GM23338 (cell line): ENCODE measurements around the gene SSB. TPM values are rescaled to one million over a fixed set of nuclear protein-coding genes. Genes with fewer than 3 reads are reported as not detected.

Source experiments
- ATAC-seq: fragments of 200-7000 bp; cut with Tn5 transposase; 3 replicates; pipeline ENCODE4 v1.9.1; 2020
- DNase-seq: peaks from one replicate; pipeline ENCODE4 v3.0.0-alpha.2; 2015; ENCODE audit warnings: low spot score
- H2AFZ ChIP-seq: fragments of 200-600 bp; sonication (generic); 2 replicates; pipeline ENCODE4 v1.8.0; 2016; ENCODE audit warnings: antibody characterized with exemption, mild to moderate bottlenecking, moderate library complexity
- H3F3A ChIP-seq: fragments of 200-600 bp; sonication (generic); replicated peaks from 2 replicates; pipeline ENCODE4 v1.8.0; 2017; ENCODE audit warnings: antibody characterized with exemption, mixed run types, low read depth
- H3K27ac ChIP-seq: fragments of 200-600 bp; sonication (generic); 2 replicates; pipeline ENCODE4 v1.6.1; 2016; ENCODE audit warnings: low read depth
- H3K27me3 ChIP-seq: fragments of 200-600 bp; sonication (generic); 2 replicates; pipeline ENCODE4 v1.8.0; 2016; ENCODE audit warnings: mild to moderate bottlenecking, mixed run types, moderate library complexity; ENCODE audit not compliant: insufficient read depth
- H3K36me3 ChIP-seq: fragments of 200-600 bp; sonication (generic); 2 replicates; pipeline ENCODE4 v1.8.0; 2016; ENCODE audit warnings: mild to moderate bottlenecking; ENCODE audit not compliant: insufficient read depth
- H3K4me1 ChIP-seq: fragments of 200-600 bp; sonication (generic); 2 replicates; pipeline ENCODE4 v1.8.0; 2016; ENCODE audit warnings: mild to moderate bottlenecking, moderate library complexity; ENCODE audit not compliant: insufficient read depth
- H3K4me2 ChIP-seq: fragments of 200-600 bp; sonication (generic); 2 replicates; pipeline ENCODE4 v1.7.1; 2017; ENCODE audit warnings: mixed run types
- H3K4me3 ChIP-seq: fragments of 200-600 bp; sonication (generic); 2 replicates; pipeline ENCODE4 v1.6.1; 2016; ENCODE audit warnings: mixed run types
- H3K79me2 ChIP-seq: fragments of 200-600 bp; sonication (generic); replicated peaks from 2 replicates; pipeline ENCODE4 v1.8.0; 2017; ENCODE audit warnings: mild to moderate bottlenecking; ENCODE audit not compliant: insufficient read depth
- H3K9me2 ChIP-seq: fragments of 200-600 bp; sonication (generic); 2 replicates; pipeline ENCODE4 v1.8.0; 2017; ENCODE audit not compliant: insufficient read depth
- H4K20me1 ChIP-seq: fragments of 200-600 bp; sonication (generic); replicated peaks from 2 replicates; pipeline ENCODE4 v1.8.0; 2017; ENCODE audit warnings: mild to moderate bottlenecking; ENCODE audit not compliant: insufficient read depth
- H3K27ac Mint-ChIP-seq: 2 replicates; pipeline ENCODE4 v1.8.0; 2020; ENCODE audit warnings: inconsistent platforms, mild to moderate bottlenecking, moderate library complexity, mixed read lengths
- H3K27me3 Mint-ChIP-seq: 3 replicates; pipeline ENCODE4 v1.8.0; 2022; ENCODE audit warnings: low read depth, mild to moderate bottlenecking, moderate library complexity, mixed read lengths, inconsistent platforms; ENCODE audit not compliant: insufficient read depth, poor library complexity
- H3K36me3 Mint-ChIP-seq: 3 replicates; pipeline ENCODE4 v1.8.0; 2021; ENCODE audit warnings: low read depth, mild to moderate bottlenecking, inconsistent platforms, moderate library complexity, mixed read lengths
- H3K4me1 Mint-ChIP-seq: 3 replicates; pipeline ENCODE4 v1.8.0; 2020; ENCODE audit warnings: mild to moderate bottlenecking, inconsistent platforms, mixed read lengths
- H3K4me3 Mint-ChIP-seq: 3 replicates; pipeline ENCODE4 v1.8.0; 2021; ENCODE audit warnings: moderate library complexity, mild to moderate bottlenecking, inconsistent platforms, mixed read lengths
- H3K9me3 Mint-ChIP-seq: 3 replicates; pipeline ENCODE4 v1.8.0; 2020; ENCODE audit warnings: moderate library complexity, mild to moderate bottlenecking, inconsistent platforms, mixed read lengths
- CREB1 ChIP-seq: fragments of 250-450 bp; sonication (Bioruptor Pico); IDR thresholded peaks from 2 replicates; pipeline ENCODE4 v1.5.0; 2020; ENCODE audit warnings: low read depth, mild to moderate bottlenecking, moderate library complexity
- EZH2phosphoT487 ChIP-seq: fragments of 200-600 bp; sonication (generic); IDR thresholded peaks from one replicate; pipeline ENCODE4 v1.8.1; 2018; ENCODE audit warnings: antibody characterized with exemption; ENCODE audit not compliant: unreplicated experiment
- POLR2AphosphoS5 ChIP-seq: IDR thresholded peaks from 2 replicates; pipeline ENCODE4 v1.6.1; 2016; ENCODE audit warnings: antibody characterized with exemption, low read depth
- ZNF114 ChIP-seq: fragments of 250-450 bp; sonication (Bioruptor Pico); IDR thresholded peaks from 2 replicates; pipeline ENCODE4 v1.5.0; 2020; ENCODE audit warnings: mild to moderate bottlenecking, moderate library complexity
- polyA plus RNA-seq: library from polyadenylated mRNA; unstranded; fragments of >200 nt; fragmentation: Nextera tagmentation; extraction: Ambion mirVana; gene quantifications from 2 replicates; pipeline ENCODE4 v1.2.1, GENCODE V29; 2016
- total RNA-seq: library from RNA; depleted of rRNA; stranded (reverse); fragments of >200 nt; shearing (Covaris generic); gene quantifications from 2 replicates; pipeline ENCODE4 v1.2.3, GENCODE V29; 2014
- TF ChIP-seq, protein P1 (sequence below): IDR thresholded peaks from 2 replicates; pipeline ENCODE4 v1.6.1; 2016; ENCODE audit warnings: antibody characterized with exemption
- TF ChIP-seq, protein P2 (sequence below), 2 experiments: fragments of 200-600 bp in 1 of 2; sonication (generic) in 1 of 2; conservative IDR thresholded peaks; 2 replicates each; pipeline versions ENCODE4 v1.5.1 to v1.6.1; 2016 to 2017; ENCODE audit warnings: antibody characterized with exemption in 2 of 2, low read depth in 2 of 2, mild to moderate bottlenecking in 2 of 2, moderate library complexity in 1 of 2
- TF ChIP-seq, protein P3 (sequence below): IDR thresholded peaks from one replicate; pipeline ENCODE4 v1.6.1; 2018; ENCODE audit warnings: antibody characterized with exemption; ENCODE audit not compliant: unreplicated experiment

Gene SSB
- total and polyA plus RNA-seq, 2 experiments from 2014 or later, result 246 to 1,104 TPM

- no peak for TF ChIP-seq EZH2phosphoT487
- TF ChIP-seq POLR2AphosphoS5, result no peak
- TF ChIP-seq CREB1 (CRISPR knock-in tag), result no peak
- TF ChIP-seq, protein P1, sequence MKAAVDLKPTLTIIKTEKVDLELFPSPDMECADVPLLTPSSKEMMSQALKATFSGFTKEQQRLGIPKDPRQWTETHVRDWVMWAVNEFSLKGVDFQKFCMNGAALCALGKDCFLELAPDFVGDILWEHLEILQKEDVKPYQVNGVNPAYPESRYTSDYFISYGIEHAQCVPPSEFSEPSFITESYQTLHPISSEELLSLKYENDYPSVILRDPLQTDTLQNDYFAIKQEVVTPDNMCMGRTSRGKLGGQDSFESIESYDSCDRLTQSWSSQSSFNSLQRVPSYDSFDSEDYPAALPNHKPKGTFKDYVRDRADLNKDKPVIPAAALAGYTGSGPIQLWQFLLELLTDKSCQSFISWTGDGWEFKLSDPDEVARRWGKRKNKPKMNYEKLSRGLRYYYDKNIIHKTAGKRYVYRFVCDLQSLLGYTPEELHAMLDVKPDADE, result no peak
- TF ChIP-seq, protein P2, sequence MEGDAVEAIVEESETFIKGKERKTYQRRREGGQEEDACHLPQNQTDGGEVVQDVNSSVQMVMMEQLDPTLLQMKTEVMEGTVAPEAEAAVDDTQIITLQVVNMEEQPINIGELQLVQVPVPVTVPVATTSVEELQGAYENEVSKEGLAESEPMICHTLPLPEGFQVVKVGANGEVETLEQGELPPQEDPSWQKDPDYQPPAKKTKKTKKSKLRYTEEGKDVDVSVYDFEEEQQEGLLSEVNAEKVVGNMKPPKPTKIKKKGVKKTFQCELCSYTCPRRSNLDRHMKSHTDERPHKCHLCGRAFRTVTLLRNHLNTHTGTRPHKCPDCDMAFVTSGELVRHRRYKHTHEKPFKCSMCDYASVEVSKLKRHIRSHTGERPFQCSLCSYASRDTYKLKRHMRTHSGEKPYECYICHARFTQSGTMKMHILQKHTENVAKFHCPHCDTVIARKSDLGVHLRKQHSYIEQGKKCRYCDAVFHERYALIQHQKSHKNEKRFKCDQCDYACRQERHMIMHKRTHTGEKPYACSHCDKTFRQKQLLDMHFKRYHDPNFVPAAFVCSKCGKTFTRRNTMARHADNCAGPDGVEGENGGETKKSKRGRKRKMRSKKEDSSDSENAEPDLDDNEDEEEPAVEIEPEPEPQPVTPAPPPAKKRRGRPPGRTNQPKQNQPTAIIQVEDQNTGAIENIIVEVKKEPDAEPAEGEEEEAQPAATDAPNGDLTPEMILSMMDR (conservative IDR thresholded peaks at IDR 0.05; ENCODE audit: low read depth in 2 of 2), result no peak
Measured at GRCh38 chr2:169752752-169753151, 45.9 kb upstream of the SSB start (continued).

DNA sequence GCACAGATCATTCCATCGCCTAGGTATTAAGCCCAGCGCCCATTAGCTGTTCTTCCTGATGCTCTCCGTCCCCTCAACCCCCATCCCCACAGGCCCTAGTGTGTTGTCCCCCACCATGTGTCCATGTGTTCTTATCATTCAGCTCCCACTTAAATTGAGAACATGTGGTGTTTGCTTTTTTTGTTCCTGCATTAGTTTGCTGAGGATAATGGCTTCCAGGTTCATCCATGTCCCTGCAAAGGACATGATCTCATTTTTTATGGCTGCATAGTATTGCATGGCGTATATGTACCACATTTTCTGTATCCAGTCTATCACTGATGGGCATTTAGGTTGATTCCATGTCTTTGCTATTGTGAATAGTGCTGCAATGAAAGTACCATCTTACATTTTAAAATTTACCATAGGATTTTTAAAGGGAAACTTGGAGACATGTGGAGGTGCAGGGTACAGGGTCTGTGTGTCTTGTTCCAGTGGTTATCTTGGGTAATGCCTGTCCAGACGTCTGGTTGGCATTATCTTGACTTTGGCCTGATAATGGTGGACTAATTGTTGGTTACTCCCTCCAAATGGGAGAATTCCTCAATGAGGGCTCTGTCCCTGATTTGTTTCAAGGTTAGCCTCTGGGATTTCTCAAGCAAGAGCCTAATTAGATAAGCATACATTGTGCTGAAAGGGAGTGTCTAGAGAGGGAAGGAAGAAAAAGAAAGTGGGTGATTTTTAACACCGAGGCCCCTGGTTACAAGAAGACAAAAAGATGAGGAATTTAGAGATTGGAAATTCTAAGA lies 43.4 kb upstream of the SSB start:
- Histone ChIP-seq H3K4me1 (no peaks in the 10 kb centered on the region), H3K4me2 (no peak overlapping the region), H3K27ac (no peak overlapping the region), H3K9me2 (no peaks in the 10 kb centered on the region), H3K27me3 (no peaks in the 10 kb centered on the region), H3K4me3 (no peak overlapping the region), H3F3A (no peaks in the 10 kb centered on the region), H3K36me3 (peaks cover 7% of the 10 kb centered on the region; the same call in 1 of the 2 replicates), H3K79me2 (no peaks in the 10 kb centered on the region), H4K20me1 (peaks cover 7% of the 10 kb centered on the region), H2AFZ (no peak overlapping the region)
- TF ChIP-seq, protein P3, sequence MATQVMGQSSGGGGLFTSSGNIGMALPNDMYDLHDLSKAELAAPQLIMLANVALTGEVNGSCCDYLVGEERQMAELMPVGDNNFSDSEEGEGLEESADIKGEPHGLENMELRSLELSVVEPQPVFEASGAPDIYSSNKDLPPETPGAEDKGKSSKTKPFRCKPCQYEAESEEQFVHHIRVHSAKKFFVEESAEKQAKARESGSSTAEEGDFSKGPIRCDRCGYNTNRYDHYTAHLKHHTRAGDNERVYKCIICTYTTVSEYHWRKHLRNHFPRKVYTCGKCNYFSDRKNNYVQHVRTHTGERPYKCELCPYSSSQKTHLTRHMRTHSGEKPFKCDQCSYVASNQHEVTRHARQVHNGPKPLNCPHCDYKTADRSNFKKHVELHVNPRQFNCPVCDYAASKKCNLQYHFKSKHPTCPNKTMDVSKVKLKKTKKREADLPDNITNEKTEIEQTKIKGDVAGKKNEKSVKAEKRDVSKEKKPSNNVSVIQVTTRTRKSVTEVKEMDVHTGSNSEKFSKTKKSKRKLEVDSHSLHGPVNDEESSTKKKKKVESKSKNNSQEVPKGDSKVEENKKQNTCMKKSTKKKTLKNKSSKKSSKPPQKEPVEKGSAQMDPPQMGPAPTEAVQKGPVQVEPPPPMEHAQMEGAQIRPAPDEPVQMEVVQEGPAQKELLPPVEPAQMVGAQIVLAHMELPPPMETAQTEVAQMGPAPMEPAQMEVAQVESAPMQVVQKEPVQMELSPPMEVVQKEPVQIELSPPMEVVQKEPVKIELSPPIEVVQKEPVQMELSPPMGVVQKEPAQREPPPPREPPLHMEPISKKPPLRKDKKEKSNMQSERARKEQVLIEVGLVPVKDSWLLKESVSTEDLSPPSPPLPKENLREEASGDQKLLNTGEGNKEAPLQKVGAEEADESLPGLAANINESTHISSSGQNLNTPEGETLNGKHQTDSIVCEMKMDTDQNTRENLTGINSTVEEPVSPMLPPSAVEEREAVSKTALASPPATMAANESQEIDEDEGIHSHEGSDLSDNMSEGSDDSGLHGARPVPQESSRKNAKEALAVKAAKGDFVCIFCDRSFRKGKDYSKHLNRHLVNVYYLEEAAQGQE, result no peak
- TF ChIP-seq ZNF114 (CRISPR knock-in tag), result no peak
- H3K4me1 Mint-ChIP-seq, result peaks cover 5% of the 10 kb centered on the region; the same call in 2 of the 3 replicates
- no peak overlapping the region for H3K4me3 Mint-ChIP-seq
- H3K9me3 Mint-ChIP-seq, result peaks cover 17% of the 10 kb centered on the region
- H3K27ac Mint-ChIP-seq, result no peak overlapping the region
- peaks cover 37% of the 10 kb centered on the region for H3K36me3 Mint-ChIP-seq
- DNase-seq (no peak), ATAC-seq (no peak)
- H3K27me3 Mint-ChIP-seq, result peaks cover 9% of the 10 kb centered on the region
